ENCODE results near the gene PXMP2. TPM values are rescaled to one million over a fixed set of nuclear protein-coding genes. Genes with fewer than 3 reads are reported as not detected.

PXMP2 gene
- polyA plus RNA-seq, 1 donor (not counting 4 experiments of a cell fraction or from before 2014, with no cell fraction given) = 18.0 TPM

- H3K4me2 ChIP-seq (ENCODE audit: control insufficient read depth, extremely low read depth, insufficient read depth, low read depth, low read length) = no peak overlapping the region
- TF ChIP-seq, protein P1, sequence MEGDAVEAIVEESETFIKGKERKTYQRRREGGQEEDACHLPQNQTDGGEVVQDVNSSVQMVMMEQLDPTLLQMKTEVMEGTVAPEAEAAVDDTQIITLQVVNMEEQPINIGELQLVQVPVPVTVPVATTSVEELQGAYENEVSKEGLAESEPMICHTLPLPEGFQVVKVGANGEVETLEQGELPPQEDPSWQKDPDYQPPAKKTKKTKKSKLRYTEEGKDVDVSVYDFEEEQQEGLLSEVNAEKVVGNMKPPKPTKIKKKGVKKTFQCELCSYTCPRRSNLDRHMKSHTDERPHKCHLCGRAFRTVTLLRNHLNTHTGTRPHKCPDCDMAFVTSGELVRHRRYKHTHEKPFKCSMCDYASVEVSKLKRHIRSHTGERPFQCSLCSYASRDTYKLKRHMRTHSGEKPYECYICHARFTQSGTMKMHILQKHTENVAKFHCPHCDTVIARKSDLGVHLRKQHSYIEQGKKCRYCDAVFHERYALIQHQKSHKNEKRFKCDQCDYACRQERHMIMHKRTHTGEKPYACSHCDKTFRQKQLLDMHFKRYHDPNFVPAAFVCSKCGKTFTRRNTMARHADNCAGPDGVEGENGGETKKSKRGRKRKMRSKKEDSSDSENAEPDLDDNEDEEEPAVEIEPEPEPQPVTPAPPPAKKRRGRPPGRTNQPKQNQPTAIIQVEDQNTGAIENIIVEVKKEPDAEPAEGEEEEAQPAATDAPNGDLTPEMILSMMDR (optimal IDR thresholded peaks at IDR 0.05 in 1 of 3, IDR thresholded peaks at IDR 0.05 in 1 of 3, conservative IDR thresholded peaks at IDR 0.05 in 1 of 3; ENCODE audit: extremely low read depth in 1 of 3, insufficient read depth in 2 of 3, low read length in 3 of 3) = no peak
- TF ChIP-seq EZH2 (IDR thresholded peaks at IDR 0.05; ENCODE audit: low read length) = no peak
- peaks cover 15% of the 10 kb centered on the region for H3K4me1 ChIP-seq (ENCODE audit: control insufficient read depth, extremely low read depth, insufficient read depth, low read length)
- H3K9me1 ChIP-seq (ENCODE audit: control insufficient read depth, extremely low read depth, insufficient read depth, low read length) = no peaks in the 10 kb centered on the region
- dilution Hi-C loops (cut with MboI; ENCODE audit: extremely low pct_ligation_motif_present, low sequenced_read_pairs) = no loop called here
- peak; percentile 64 for FAIRE-seq
- H3K27me3 ChIP-seq (ENCODE audit: control insufficient read depth, extremely low read depth, insufficient read depth, low read length) = no peaks in the 10 kb centered on the region
- H3K27ac ChIP-seq (ENCODE audit: control insufficient read depth, insufficient read depth, low read length) = no peak overlapping the region
- DNase-seq (ENCODE audit: low read depth, low spot score) = peak; percentile 35
- H3K36me3 ChIP-seq (ENCODE audit: control insufficient read depth in 2 of 2, extremely low read depth in 1 of 2, insufficient read depth in 2 of 2, low read length in 2 of 2) = peaks cover 0 to 24% of the 10 kb centered on the region in 2 experiments
- no peak overlapping the region for H3K4me3 ChIP-seq (ENCODE audit: control insufficient read depth in 2 of 3, extremely low read depth in 1 of 3, insufficient read depth in 2 of 3, low read depth in 1 of 3, low read length in 3 of 3)
- peaks cover 57% of the 10 kb centered on the region for H3K79me2 ChIP-seq (ENCODE audit: control insufficient read depth, insufficient read depth, low read length)
- H2AFZ ChIP-seq (ENCODE audit: control insufficient read depth, low read length) = no peak overlapping the region
- H3K9ac ChIP-seq (ENCODE audit: control insufficient read depth, extremely low read depth, insufficient read depth, low read length) = no peak overlapping the region
- no peaks in the 10 kb centered on the region for H3K9me3 ChIP-seq (ENCODE audit: control insufficient read depth, low read depth, low read length)
- H4K20me1 ChIP-seq (ENCODE audit: control insufficient read depth, extremely low read depth, insufficient read depth, low read length) = peaks cover 6% of the 10 kb centered on the region
Observed at GRCh38 chr12:132713123-132713522, 25.7 kb downstream of the PXMP2 start.

- TF ChIP-seq, protein P1 (optimal IDR thresholded peaks at IDR 0.05 in 1 of 3, IDR thresholded peaks at IDR 0.05 in 1 of 3, conservative IDR thresholded peaks at IDR 0.05 in 1 of 3; ENCODE audit: extremely low read depth in 1 of 3, insufficient read depth in 2 of 3, low read length in 3 of 3) = no peak
- TF ChIP-seq EZH2 (IDR thresholded peaks at IDR 0.05; ENCODE audit: low read length) = no peak
- Histone ChIP-seq H3K9me3 (ENCODE audit: control insufficient read depth, low read depth, low read length) (no peaks in the 10 kb centered on the region), H3K27ac (ENCODE audit: control insufficient read depth, insufficient read depth, low read length) (no peak overlapping the region), H3K9me1 (ENCODE audit: control insufficient read depth, extremely low read depth, insufficient read depth, low read length) (no peaks in the 10 kb centered on the region), H3K4me1 (ENCODE audit: control insufficient read depth, extremely low read depth, insufficient read depth, low read length) (peaks cover 10% of the 10 kb centered on the region), H3K27me3 (ENCODE audit: control insufficient read depth, extremely low read depth, insufficient read depth, low read length) (no peaks in the 10 kb centered on the region), H2AFZ (ENCODE audit: control insufficient read depth, low read length) (no peak overlapping the region), H3K79me2 (ENCODE audit: control insufficient read depth, insufficient read depth, low read length) (peaks cover 53% of the 10 kb centered on the region), H3K4me3 (ENCODE audit: control insufficient read depth in 2 of 3, extremely low read depth in 1 of 3, insufficient read depth in 2 of 3, low read depth in 1 of 3, low read length in 3 of 3) (no peak overlapping the region), H3K36me3 (ENCODE audit: control insufficient read depth in 2 of 2, extremely low read depth in 1 of 2, insufficient read depth in 2 of 2, low read length in 2 of 2) (peaks cover 6 to 38% of the 10 kb centered on the region in 2 experiments), H3K4me2 (ENCODE audit: control insufficient read depth, extremely low read depth, insufficient read depth, low read depth, low read length) (no peak overlapping the region), H4K20me1 (ENCODE audit: control insufficient read depth, extremely low read depth, insufficient read depth, low read length) (peaks cover 11% of the 10 kb centered on the region), H3K9ac (ENCODE audit: control insufficient read depth, extremely low read depth, insufficient read depth, low read length) (no peak overlapping the region)
- FAIRE-seq (no peak), DNase-seq (ENCODE audit: low read depth, low spot score) (no peak)
- dilution Hi-C loops (cut with MboI; ENCODE audit: extremely low pct_ligation_motif_present, low sequenced_read_pairs) = no loop called here
Observed at GRCh38 chr12:132715874-132716273, 28.5 kb downstream of the PXMP2 start.
